ENCODE results near the gene LRRC42.
A peak's percentile ranks its signal among the peaks of the same experiment; 100 is the strongest.

LRRC42 gene

DNA sequence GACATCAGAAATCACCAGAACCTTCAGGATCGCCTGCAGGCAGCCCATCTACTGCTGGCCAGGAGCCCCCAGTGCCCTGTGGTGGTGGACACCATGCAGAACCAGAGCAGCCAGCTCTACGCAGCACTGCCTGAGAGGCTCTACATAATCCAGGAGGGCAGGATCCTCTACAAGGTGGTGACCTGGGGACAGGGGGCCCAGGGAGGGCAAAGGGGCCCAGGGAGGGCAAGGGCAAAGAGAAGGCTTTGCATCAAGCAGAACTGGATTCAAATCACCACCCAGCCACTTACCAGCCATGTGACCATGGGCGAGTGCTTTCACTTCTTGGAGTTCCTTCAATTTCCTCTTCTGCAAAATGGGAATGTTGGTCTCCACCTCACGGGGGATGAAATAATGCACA lies 40.0 kb upstream of the LRRC42 start:
- H3K4me3 ChIP-seq (ENCODE audit: low read depth, low read length), result no peak overlapping the region
- DNase-seq (ENCODE audit: low read depth), result no peak
- TF ChIP-seq, protein P1, sequence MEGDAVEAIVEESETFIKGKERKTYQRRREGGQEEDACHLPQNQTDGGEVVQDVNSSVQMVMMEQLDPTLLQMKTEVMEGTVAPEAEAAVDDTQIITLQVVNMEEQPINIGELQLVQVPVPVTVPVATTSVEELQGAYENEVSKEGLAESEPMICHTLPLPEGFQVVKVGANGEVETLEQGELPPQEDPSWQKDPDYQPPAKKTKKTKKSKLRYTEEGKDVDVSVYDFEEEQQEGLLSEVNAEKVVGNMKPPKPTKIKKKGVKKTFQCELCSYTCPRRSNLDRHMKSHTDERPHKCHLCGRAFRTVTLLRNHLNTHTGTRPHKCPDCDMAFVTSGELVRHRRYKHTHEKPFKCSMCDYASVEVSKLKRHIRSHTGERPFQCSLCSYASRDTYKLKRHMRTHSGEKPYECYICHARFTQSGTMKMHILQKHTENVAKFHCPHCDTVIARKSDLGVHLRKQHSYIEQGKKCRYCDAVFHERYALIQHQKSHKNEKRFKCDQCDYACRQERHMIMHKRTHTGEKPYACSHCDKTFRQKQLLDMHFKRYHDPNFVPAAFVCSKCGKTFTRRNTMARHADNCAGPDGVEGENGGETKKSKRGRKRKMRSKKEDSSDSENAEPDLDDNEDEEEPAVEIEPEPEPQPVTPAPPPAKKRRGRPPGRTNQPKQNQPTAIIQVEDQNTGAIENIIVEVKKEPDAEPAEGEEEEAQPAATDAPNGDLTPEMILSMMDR (conservative IDR thresholded peaks at IDR 0.05; ENCODE audit: low read depth, low read length), result no peak

DNA sequence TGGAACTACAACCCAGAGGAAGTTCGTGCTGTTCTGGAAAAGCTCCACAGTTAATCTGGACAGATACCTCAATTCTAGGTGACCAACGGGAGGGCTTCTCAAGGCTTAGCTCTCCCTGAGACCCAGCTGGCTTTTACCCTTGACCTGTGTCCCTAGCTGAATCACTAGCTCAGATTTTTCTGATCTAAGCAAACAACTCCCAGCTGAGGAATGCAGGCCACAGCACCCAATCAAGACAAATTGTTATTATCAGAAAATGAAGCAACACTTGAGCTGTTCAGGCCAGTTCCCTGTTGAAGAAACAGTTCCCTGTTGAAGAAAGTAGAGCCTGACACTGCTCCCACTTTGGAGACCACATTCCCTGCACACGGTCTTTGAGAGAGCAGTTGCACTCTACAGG lies 36.2 kb upstream of the LRRC42 start:
- peak; percentile 60 for DNase-seq (ENCODE audit: low read depth)
- TF ChIP-seq, protein P1 (conservative IDR thresholded peaks at IDR 0.05; ENCODE audit: low read depth, low read length), result no peak
- H3K4me3 ChIP-seq (ENCODE audit: low read depth, low read length), result no peak overlapping the region

DNA sequence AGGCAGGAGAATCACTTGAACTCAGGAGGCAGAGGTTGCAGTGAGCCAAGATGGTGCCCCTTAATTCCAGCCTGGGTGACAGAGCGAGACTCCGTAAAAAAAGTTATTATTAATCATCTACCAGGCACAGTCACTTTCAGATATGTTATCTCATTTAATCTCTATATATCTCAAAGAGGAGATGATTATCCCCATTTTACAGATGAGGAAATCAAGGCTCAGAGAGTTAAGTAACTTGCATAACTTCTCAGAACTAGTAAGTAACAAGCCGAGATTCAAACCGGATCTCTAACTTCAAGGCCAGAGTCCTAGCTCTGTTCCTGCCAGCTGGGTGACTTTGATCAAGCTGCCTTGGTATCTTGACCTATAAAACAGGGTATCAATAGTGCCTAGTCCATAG lies 34.7 kb upstream of the LRRC42 start:
- no peak overlapping the region for H3K4me3 ChIP-seq (ENCODE audit: low read depth, low read length)
- TF ChIP-seq, protein P1 (conservative IDR thresholded peaks at IDR 0.05; ENCODE audit: low read depth, low read length), result no peak
- no peak for DNase-seq (ENCODE audit: low read depth)

DNA sequence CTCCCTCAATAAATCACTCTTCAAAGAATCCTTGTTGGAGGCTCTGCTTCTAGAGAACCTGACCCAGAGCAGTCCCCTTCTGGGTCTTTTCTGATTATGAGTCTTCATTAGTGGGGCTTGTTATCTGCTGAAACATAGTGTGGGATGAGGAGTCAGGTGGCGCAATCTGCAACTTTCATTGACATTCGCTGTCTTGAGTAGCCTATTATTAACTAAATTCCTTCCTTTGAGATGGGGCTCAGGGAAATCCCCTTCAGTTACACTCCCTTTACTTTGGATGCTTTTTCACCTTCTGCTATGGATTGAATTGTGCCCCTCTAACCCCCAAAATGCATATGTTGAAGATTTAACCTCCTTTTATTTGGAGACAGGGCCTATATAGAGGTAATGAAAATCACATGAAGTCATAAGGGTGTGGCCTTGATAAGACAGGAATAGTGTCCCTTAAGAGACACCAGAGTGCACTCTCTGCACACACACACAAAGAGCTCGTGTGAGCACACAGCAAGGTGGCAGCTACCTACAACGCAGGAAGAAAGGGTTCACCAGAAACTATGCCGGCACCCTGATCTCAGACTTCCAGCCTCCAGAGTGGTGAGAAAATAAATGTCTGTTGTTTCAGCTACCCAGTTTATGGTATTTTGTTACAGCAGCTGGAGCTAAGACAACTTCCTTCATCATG lies 32.7 kb upstream of the LRRC42 start:
- H3K4me3 ChIP-seq (ENCODE audit: low read depth, low read length), result no peak overlapping the region
- DNase-seq (ENCODE audit: low read depth), result no peak
- TF ChIP-seq, protein P1 (conservative IDR thresholded peaks at IDR 0.05; ENCODE audit: low read depth, low read length), result no peak

DNA sequence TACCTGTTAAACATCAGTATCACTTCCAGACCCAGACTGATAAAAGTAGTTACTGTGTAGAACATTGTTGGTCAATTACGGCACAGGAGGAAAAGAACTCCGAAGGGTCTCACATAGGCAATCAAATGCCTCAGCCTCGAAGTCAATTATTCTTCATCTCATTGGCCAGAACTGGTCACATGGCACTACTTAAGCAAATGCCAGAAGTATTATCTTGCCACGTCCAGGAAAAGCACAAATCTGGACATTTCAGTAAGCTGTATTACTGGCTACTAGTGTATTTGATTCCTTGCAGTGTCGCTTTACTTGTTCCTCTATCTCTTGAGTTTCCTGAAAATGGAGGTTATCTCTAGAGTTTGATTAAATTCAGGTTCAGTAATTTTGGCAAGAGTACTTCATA lies 27.8 kb upstream of the LRRC42 start:
- no peak overlapping the region for H3K4me3 ChIP-seq (ENCODE audit: low read depth, low read length)
- TF ChIP-seq, protein P1 (conservative IDR thresholded peaks at IDR 0.05; ENCODE audit: low read depth, low read length), result no peak

DNA sequence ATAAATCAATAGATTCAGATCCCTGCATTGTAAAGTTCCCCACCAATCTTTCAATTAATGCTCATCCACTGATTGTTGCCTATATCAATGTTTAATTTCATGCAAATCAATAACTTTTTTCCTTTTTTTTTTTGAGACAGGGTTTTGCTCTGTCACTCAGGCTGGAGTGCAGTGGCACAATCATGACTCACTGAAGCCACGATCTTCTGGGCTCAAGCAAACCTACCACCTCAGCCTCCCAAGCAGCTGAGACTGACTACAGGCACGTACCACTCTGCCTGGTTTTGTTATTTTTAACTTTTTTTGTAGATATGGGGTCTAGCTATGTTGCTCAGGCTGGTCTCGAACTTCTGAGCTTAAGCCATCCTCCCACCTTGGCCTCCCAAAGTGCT lies 26.5 kb upstream of the LRRC42 start:
- TF ChIP-seq, protein P1 (conservative IDR thresholded peaks at IDR 0.05; ENCODE audit: low read depth, low read length), result no peak
- H3K4me3 ChIP-seq (ENCODE audit: low read depth, low read length), result no peak overlapping the region
- peak; percentile 18 for DNase-seq (ENCODE audit: low read depth)

More for the DNA sequence above, 27.8 kb upstream of the LRRC42 start:
- DNase-seq (ENCODE audit: low read depth), result peak; percentile 25

DNA sequence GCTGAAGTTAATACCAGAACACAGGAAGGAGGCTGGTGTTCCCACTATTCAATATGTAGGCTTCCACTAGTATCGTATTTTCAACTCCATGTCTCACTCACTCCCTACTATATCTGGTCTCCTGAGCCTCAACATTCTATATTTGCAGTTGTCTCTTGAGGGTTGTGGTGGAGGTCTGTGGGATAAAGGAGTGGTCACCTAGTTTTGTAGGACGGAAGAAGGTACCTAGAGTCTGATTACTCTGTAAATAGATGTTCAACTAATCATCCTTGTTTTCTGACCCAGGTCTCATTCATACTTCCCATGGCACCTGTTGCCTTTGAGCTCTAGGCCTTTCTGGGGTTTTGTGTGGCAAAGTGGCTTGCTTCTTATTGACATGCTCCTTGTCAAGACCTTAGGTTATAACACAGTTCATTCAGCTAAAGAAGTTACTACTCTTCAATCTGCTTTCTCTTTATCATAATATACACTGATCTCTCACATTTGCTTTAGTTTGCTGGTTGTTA lies 18.7 kb upstream of the LRRC42 start:
- TF ChIP-seq, protein P1 (conservative IDR thresholded peaks at IDR 0.05; ENCODE audit: low read depth, low read length), result no peak
- DNase-seq (ENCODE audit: low read depth), result no peak
- no peak overlapping the region for H3K4me3 ChIP-seq (ENCODE audit: low read depth, low read length)

All from choroid plexus epithelial cell (primary cell).